ENCODE data around the gene CELA2A. TPM values are rescaled to one million over a fixed set of nuclear protein-coding genes. Genes with fewer than 3 reads are reported as not detected.
A peak's percentile ranks its signal among the peaks of the same experiment; 100 is the strongest.

Gene CELA2A
- polyA plus RNA-seq, 2 of the 4 experiments (the other 2 are of a cell fraction) = not detected

GRCh38 chr1:15410223-15410883 is 46.2 kb upstream of the CELA2A start:
- ATAC-seq (peak; percentile 1 to 3; a peak in 2 of 6 replicates), FAIRE-seq (no peak), DNase-seq (ENCODE audit: low read depth in 1 of 2, low spot score in 1 of 2) (no peak)
- 0% methylated on average over 3 of the region's 53 CpGs for WGBS (ENCODE audit: missing lambda C conversion rate)
- peaks cover 62% of the 10 kb centered on the region for H3K4me1 ChIP-seq
- H3K9me3 ChIP-seq = no peaks in the 10 kb centered on the region
- TF ChIP-seq PHF8 (IDR thresholded peaks at IDR 0.05; ENCODE audit: borderline replicate concordance, low read depth) (peak; percentile 27; the same call in 1 of the 2 replicates), CHD4 (IDR thresholded peaks at IDR 0.05; ENCODE audit: borderline replicate concordance) (no peak), CTCF (IDR thresholded peaks at IDR 0.05) (no peak), EP300 (IDR thresholded peaks at IDR 0.05) (no peak), GATA3 (IDR thresholded peaks at IDR 0.05; ENCODE audit: borderline replicate concordance) (no peak)
- H3K4me3 ChIP-seq = peak overlapping the region; percentile 97
- peak overlapping the region; percentile 95 to 97 for H3K27ac ChIP-seq
- ChIA-PET CTCF (interaction anchor here (1.0 to 2.6 kb wide), 3 partner anchors 17 to 87 kb away, joined by 3 to 14 read pairs (median 9); no protein-coding TSS in a partner anchor), POLR2A (interaction anchor here (0.6 to 1.2 kb wide), 6 partner anchors 10 to 87 kb away, joined by 3 to 7 read pairs (median 4); no protein-coding TSS in a partner anchor)
- H3K4me2 ChIP-seq = peak overlapping the region; percentile 99

- peaks cover 67% of the 10 kb centered on the region for H3K4me1 ChIP-seq
- FAIRE-seq (no peak), DNase-seq (ENCODE audit: low read depth in 1 of 2, low spot score in 1 of 2) (no peak), ATAC-seq (no peak)
- 6% methylated on average over 3 of the region's 11 CpGs for WGBS (ENCODE audit: missing lambda C conversion rate)
- peak overlapping the region; percentile 99 for H3K4me2 ChIP-seq
- no peak for TF ChIP-seq HES2 (IDR thresholded peaks at IDR 0.05)
- no peak for TF ChIP-seq HOXB13 (CRISPR knock-in tag; IDR thresholded peaks at IDR 0.05; ENCODE audit: low read depth)
- TF ChIP-seq ZC3H11A (IDR thresholded peaks at IDR 0.05) = no peak
- TF ChIP-seq KDM1A (IDR thresholded peaks at IDR 0.05; ENCODE audit: low read depth) = no peak
- no peak for TF ChIP-seq RCOR1 (IDR thresholded peaks at IDR 0.05; ENCODE audit: low read depth, low read length)
- TF ChIP-seq CBX2 (IDR thresholded peaks at IDR 0.05; ENCODE audit: borderline replicate concordance, low read depth) = no peak
- no peak for TF ChIP-seq MAX (IDR thresholded peaks at IDR 0.05)
- no peak for TF ChIP-seq HMGXB4 (CRISPR knock-in tag; IDR thresholded peaks at IDR 0.05; ENCODE audit: borderline replicate concordance)
- TF ChIP-seq CEBPB (IDR thresholded peaks at IDR 0.05) = no peak
- TF ChIP-seq SMC3 (IDR thresholded peaks at IDR 0.05) = no peak
- TF ChIP-seq RARB (CRISPR knock-in tag; IDR thresholded peaks at IDR 0.05) = no peak
- no peak for TF ChIP-seq CBX8 (IDR thresholded peaks at IDR 0.05)
- no peak for TF ChIP-seq PBX3 (IDR thresholded peaks at IDR 0.05)
- no peak for TF ChIP-seq HDAC2 (IDR thresholded peaks at IDR 0.05)
- peak overlapping the region; percentile 95 to 97 for H3K27ac ChIP-seq
- POLR2A ChIA-PET = interaction anchor here (0.6 to 1.2 kb wide), 2 partner anchors 10 to 55 kb away, joined by 3 to 6 read pairs; no protein-coding TSS in a partner anchor
- CTCF ChIA-PET = interaction anchor here (2.2 to 2.6 kb wide), 3 partner anchors 17 to 87 kb away, joined by 14 to 22 read pairs (median 17); no protein-coding TSS in a partner anchor
- H3K9me3 ChIP-seq = no peaks in the 10 kb centered on the region
- H3K4me3 ChIP-seq = peak overlapping the region; percentile 97
Observed at GRCh38 chr1:15410884-15411245, 45.7 kb upstream of the CELA2A start.

Data from A549 (cell line).